Measurements from ENCODE around the gene THRB.

THRB gene

GRCh38 chr3:24299806-24300626 lies 194.6 kb downstream of the THRB start:
- no peak for DNase-seq

GRCh38 chr3:24299246-24299805 lies 195.3 kb downstream of the THRB start:
- DNase-seq: no peak

DNA sequence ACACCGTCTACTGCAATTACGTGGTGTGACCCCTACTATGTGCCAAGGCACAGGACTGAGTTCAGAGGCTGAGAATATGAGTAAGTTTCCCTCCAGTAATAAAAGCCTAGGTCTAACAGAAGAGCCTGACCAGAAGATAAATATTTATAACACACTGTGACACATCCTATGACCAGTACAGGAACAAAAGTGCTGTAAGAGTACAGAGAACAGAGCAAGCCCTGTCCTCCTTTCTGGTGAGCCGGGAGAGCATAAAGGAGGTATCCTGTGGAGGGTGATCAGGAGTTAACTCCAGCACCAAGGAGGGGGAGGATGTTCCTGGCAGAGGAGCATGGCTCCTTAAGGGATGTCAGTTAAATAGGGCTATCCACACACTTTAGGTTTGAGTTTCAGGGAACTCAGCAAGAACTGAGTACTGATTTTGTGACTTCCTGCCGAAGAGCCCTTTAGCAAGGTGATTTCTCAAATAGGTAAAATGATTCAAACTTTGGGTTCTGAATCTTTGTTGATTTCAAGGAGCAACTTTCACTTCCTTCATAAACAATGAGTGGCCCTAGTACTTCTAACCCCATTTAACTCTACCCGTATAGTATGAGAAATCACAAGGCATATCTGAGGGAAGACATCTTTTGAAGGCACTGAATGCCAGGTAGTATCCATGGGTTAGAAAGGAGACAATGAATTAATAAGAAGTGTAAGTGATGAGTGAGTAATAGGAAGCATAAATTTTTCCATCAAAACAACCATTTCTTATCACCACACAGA lies 198.0 kb downstream of the THRB start:
- DNase-seq: no peak

- DNase-seq: no peak
Measured at GRCh38 chr3:24294150-24294549, 200.5 kb downstream of the THRB start.

- no peak for DNase-seq
Measured at GRCh38 chr3:24291646-24292045, 203.0 kb downstream of the THRB start.

DNA sequence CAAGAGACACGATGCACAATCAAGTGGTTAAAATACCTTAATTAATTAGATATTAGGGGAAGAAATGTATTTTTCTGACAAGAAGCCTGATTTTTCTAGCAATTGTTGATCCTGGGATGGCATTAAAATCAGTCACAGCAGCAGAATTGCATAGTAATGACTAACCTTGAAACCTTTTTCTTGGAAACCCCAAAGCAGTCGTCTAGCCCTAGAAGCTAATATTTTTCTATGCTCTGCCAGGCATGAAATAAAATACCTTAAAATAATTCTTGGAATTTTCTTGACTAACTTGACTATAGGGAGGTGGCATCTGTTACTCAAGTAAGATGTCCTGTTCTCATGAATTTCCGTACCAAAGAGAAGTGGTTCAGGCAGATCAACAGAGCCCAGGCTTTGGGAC lies 204.1 kb downstream of the THRB start:
- no peak for DNase-seq

GRCh38 chr3:24288496-24289236 lies 206.0 kb downstream of the THRB start:
- no peak for DNase-seq

- DNase-seq: no peak
Measured at GRCh38 chr3:24287755-24288450, 206.7 kb downstream of the THRB start.

DNA sequence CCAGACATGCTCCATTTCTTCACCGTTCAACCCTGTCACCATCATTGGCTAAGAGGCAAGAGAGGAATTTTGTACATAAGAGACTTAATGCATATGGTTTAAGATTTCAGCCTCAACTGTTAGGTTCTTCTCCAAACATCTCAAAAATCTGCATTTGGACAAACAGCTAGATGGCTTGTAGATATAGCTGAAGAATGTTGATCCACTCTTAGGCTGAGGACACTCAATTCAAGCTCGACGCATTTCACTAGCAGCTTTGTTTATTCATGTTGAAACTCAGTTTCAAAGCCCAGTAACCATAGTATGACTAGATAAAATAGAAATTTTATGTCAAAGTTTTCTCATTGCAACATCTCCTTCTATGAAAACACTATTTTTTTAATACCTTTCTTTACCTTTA lies 208.2 kb downstream of the THRB start:
- no peak for DNase-seq

DNA sequence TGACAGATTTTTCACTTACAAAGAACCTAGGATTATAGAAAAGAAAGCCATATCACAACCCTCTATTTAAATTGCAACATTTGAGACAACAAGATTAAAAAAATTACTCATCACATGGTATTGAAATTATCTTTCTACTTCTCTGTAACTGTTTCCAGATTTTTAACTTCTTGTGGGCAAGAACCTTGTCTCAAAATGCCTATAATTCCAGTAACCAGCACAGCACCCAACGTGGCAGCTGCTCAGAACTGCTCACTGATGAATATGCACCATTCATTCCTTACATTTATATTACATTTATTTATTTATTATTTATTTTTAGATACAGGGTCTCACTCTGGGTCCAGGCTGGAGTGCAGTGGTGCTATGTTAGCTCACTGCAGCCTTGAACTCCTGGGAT lies 216.1 kb downstream of the THRB start:
- no peak for DNase-seq

- no peak for DNase-seq
Measured at GRCh38 chr3:24273491-24273890, 221.2 kb downstream of the THRB start.

- DNase-seq: no peak
Measured at GRCh38 chr3:24272875-24273274, 221.8 kb downstream of the THRB start.

- DNase-seq: no peak
Measured at GRCh38 chr3:24272408-24272807, 222.2 kb downstream of the THRB start.

DNA sequence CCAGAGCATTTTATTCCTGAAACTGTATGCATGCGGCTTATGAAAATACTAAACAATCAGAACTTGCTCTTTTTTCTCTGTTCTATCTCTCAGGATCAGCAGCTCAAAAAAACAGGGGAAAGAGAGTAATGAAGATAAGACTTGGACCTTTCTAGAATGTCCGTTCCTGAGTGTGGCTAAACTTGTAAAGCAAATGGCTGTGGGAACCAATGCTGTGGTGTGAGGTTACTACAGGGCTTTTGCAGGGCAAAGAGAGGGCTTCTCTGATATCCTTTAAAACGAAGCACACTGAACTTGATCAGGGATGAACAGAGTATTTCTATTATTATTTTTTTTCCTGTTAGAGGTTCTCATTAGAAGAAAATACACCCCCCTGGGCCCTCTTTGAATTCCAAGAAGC lies 223.4 kb downstream of the THRB start:
- DNase-seq: no peak

GRCh38 chr3:24270744-24271143 lies 223.9 kb downstream of the THRB start:
- DNase-seq: no peak

DNA sequence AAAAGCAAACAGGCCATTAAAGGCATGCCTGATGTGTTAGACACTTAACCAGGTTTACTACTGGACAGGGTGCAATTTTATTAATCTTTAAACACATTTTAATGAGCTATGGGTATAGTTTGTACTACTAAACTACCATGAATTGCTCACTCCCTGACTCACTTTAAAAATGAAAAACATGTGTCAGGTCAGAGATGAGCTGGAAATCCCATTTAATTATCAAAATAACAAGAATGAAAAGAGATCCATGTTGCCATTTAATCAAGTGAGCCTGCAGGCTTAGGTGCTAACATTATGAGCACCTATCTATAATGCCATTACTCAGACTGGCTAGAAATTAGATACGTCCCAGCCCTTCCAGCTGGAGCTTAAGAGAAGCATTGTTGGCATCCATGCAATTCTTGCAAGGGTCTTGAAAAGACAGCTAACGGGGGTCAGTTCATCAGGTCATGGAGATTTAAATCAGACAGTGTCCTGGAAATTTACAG lies 224.4 kb downstream of the THRB start:
- no peak for DNase-seq

GRCh38 chr3:24264748-24265158 lies 229.9 kb downstream of the THRB start:
- DNase-seq: no peak

GRCh38 chr3:24264011-24264410 lies 230.6 kb downstream of the THRB start:
- no peak for DNase-seq

- no peak for DNase-seq
Measured at GRCh38 chr3:24263069-24263668, 231.5 kb downstream of the THRB start.

DNA sequence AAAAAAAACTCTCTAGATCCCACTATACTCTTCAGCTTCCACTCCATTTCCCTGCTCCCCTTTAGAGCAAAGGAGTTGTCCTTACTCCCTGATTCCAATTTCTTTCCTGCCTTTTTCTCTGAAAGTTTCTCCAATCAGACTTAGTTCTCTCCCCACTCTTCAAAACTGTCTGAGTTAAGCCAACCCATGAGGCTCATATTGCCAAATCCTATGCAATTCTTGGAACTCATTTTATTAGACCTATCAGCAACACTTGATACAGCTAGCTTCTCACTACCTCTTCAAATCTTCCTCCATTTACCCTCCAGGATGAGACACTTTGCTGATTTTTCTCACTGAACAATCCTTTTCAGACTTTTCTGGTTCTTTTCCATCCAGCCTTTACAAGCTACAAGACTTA lies 233.1 kb downstream of the THRB start:
- DNase-seq: no peak

DNA sequence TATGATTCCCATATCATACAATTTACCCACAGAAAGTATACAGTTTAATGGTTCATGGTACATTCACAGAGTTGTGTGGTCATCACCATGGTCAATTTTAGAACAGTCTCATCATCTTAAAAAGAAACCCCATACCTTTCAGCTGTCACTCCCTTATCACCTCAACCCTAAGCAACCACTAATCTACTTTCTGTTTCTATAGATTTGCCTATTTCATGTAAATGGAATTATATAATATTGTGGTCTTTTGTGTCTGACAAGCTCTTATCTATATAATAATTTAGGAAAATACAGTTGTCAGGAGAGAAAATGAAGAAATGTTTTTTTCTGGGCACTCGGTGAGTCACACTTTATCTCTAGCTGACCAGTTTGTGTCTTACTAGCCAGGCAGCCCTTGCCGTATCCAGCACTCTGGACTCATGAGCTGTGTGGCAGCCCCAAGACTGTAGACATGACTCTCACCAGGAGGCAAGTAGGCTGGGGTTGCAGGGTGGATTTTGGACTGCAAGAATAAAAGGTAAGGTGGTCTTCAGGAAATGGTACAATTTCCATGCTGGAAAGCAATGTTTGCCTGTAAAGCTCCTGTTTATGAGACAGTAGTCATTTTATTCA lies 234.6 kb downstream of the THRB start:
- no peak for DNase-seq

All from DMS79 treated with DMSO at 0.1 percent for 48 hours (cell line).